Breast epithelium (tissue), 4 donors: Measurements from ENCODE around the gene NTNG1. TPM values are rescaled to one million over a fixed set of nuclear protein-coding genes. Genes with fewer than 3 reads are reported as not detected.
"Not testable (repeated sequence)": the region's sequence is repeated elsewhere in the genome, so short reads cannot be mapped to it uniquely, and the experiment has no call there.

Source experiments
- DNase-seq, 2 donors: peaks; one replicate each; pipeline ENCODE4 v3.0.0-alpha.2; 2019; ENCODE audit warnings: low spot score in 2 of 2
- H3K27ac ChIP-seq, 2 donors: fragments of 200-600 bp; sonication (generic) in 1 of 2; one replicate each; pipeline ENCODE4 v1.5.1; 2016 to 2019; ENCODE audit warnings: mild to moderate bottlenecking in 1 of 2
- H3K27me3 ChIP-seq, 2 donors: fragments of 200-600 bp; sonication (generic) in 1 of 2; one replicate each; pipeline versions ENCODE4 v1.5.1 to v1.6.0; 2017 to 2019; ENCODE audit warnings: control low read depth in 1 of 2, mild to moderate bottlenecking in 1 of 2
- H3K36me3 ChIP-seq: fragments of 200-600 bp; one replicate; pipeline ENCODE4 v1.5.1; 2019
- H3K4me1 ChIP-seq, 2 donors: fragments of 200-600 bp; sonication (generic); one replicate each; pipeline ENCODE4 v1.5.1; 2016 to 2019; ENCODE audit warnings: control low read depth in 1 of 2
- H3K4me3 ChIP-seq, 3 donors: fragments of 200-600 bp; sonication (generic); 1 replicate in 2 of 3; 2 replicates in 1 of 3; pipeline ENCODE4 v1.5.1; 2016 to 2019; ENCODE audit warnings: mild to moderate bottlenecking in 3 of 3, moderate library complexity in 2 of 3
- H3K9me3 ChIP-seq, 2 donors: fragments of 200-600 bp; sonication (generic) in 1 of 2; one replicate each; pipeline ENCODE4 v1.5.1; 2016 to 2019; ENCODE audit warnings: control low read depth in 1 of 2
- CTCF ChIP-seq, 3 donors: fragments of 450-650 bp; IDR thresholded peaks; one replicate each; pipeline ENCODE4 v1.5.1; 2016 to 2017; ENCODE audit warnings: antibody characterized with exemption in 3 of 3, mild to moderate bottlenecking in 3 of 3, moderate library complexity in 3 of 3
- POLR2A ChIP-seq: fragments of 450-650 bp; IDR thresholded peaks from one replicate; pipeline ENCODE4 v1.6.1; 2016; ENCODE audit warnings: antibody characterized with exemption, mild to moderate bottlenecking, moderate library complexity
- POLR2AphosphoS5 ChIP-seq, 3 donors: sonication (generic); formaldehyde crosslinking; IDR thresholded peaks; one replicate each; pipeline ENCODE4 v1.6.1; 2017; ENCODE audit warnings: antibody characterized with exemption in 3 of 3
- intact Hi-C: fragments of 100-400 bp; cut with DNase I; formaldehyde crosslinking; loops from one replicate; pipeline ENCODE4 v1.15.1; 2023; ENCODE audit warnings: low total_unique reads
- total RNA-seq, 3 donors: library from RNA; depleted of rRNA; stranded (reverse); fragments of >200 nt; gene quantifications; one replicate each; pipeline ENCODE4 v1.1.0, GENCODE V29; 2016

Gene NTNG1
- total RNA-seq, 3 donors from 2014 or later: 0.32 to 5.7 (median 0.98) TPM

DNA sequence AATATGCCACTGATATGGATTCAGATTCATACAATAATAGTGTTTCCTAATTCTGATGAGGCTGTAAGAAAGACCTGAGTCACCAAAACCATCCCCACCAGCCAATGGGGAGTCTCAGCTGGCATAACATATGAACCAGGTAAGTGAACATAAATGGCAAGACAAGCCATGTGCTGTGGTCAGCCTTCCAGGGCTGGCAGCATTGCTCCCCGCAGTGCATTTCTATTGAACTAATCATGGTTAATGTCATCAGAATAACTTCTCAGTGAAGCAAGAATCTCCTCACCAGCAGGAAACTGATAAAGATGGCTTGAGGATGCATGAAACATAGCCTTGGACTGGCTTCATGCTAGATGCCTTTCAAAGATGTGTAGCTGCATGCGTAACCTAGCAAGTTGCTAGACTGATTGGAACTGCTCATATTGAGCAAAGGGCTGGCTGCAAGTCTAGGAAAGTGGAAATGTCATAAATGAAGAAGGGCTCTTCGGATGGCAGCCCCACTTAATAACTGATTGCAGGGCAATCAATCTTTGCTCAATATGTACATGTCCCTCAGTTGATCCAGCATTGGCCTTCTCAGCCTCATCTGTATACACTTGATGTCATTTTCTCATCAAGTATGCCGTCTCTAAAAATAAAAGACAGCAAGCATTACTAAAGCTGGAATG is 88.0 kb downstream of the NTNG1 start:
- Histone ChIP-seq H3K36me3 (no peaks in the 10 kb centered on the region), H3K4me1 (no peaks in the 10 kb centered on the region), H3K27ac (no peak overlapping the region), H3K4me3 (no peak overlapping the region), H3K9me3 (no peaks in the 10 kb centered on the region), H3K27me3 (no peaks in the 10 kb centered on the region)
- intact Hi-C loops: no loop called here
- TF ChIP-seq POLR2A (no peak), POLR2AphosphoS5 (IDR thresholded peaks at IDR 0.05) (no peak), CTCF (IDR thresholded peaks at IDR 0.05) (no peak)
- no peak for DNase-seq

DNA sequence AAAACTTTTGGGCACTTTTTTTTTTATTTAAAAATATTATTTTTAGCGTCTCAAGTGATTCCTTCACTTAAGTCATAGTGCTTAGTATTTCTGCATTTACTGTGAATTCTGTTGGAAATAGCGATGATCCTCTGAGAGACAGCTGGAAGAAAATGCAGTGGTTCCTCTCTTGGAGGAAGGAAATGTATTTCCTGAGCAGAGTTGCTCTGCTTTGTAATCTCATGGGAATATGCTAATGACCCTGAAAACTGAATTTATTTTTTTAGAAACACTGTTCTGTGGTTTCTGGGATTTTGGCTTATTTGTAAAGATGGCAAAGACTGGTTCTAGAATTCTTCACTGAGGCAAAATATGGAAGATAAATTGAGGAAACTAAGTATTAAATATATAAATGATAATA is 88.9 kb downstream of the NTNG1 start:
- intact Hi-C loops: no loop called here
- Histone ChIP-seq H3K4me3 (no peak overlapping the region), H3K36me3 (no peaks in the 10 kb centered on the region), H3K27ac (no peak overlapping the region), H3K9me3 (no peaks in the 10 kb centered on the region), H3K4me1 (no peaks in the 10 kb centered on the region), H3K27me3 (no peaks in the 10 kb centered on the region)
- TF ChIP-seq POLR2AphosphoS5 (IDR thresholded peaks at IDR 0.05): no peak
- no peak for DNase-seq

GRCh38 chr1:107230121-107230520 is 89.3 kb downstream of the NTNG1 start:
- Histone ChIP-seq H3K36me3 (no peaks in the 10 kb centered on the region), H3K4me3 (no peak overlapping the region), H3K27ac (no peak overlapping the region), H3K9me3 (no peaks in the 10 kb centered on the region), H3K4me1 (no peaks in the 10 kb centered on the region), H3K27me3 (no peaks in the 10 kb centered on the region)
- intact Hi-C loops: no loop called here
- no peak for DNase-seq
- TF ChIP-seq CTCF (IDR thresholded peaks at IDR 0.05): no peak
- no peak for TF ChIP-seq POLR2A
- no peak for TF ChIP-seq POLR2AphosphoS5 (IDR thresholded peaks at IDR 0.05)

DNA sequence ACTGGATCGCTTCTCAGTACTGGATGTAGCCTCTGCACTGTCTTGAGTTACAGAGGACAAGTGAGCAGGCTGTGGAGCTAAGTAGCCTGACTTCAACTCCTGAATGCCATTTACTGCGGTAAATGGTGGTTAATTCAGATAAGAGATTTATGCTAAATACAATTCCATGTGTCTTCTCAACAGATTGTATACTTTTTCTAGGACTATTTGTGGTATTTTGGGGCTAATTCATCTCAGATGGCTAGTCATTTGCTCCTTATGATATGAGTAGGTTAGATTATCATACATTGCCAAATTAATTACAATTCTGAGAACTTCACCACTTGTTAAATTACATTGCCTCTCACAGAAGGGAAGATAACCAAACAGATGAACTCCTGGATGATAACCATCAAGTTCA is 90.5 kb downstream of the NTNG1 start:
- intact Hi-C loops: no loop called here

GRCh38 chr1:107232426-107232825 is 91.6 kb downstream of the NTNG1 start:
- H3K27ac ChIP-seq: no peak overlapping the region
- no peak for DNase-seq
- no peak overlapping the region for H3K4me3 ChIP-seq
- TF ChIP-seq POLR2A (no peak), POLR2AphosphoS5 (IDR thresholded peaks at IDR 0.05) (no peak), CTCF (IDR thresholded peaks at IDR 0.05) (no peak)
- H3K4me1 ChIP-seq: no peaks in the 10 kb centered on the region
- H3K36me3 ChIP-seq: no peaks in the 10 kb centered on the region
- H3K27me3 ChIP-seq: no peaks in the 10 kb centered on the region
- H3K9me3 ChIP-seq: peaks cover 11 to 19% of the 10 kb centered on the region in 2 donors
- intact Hi-C loops: no loop called here

More for the DNA sequence above, 90.5 kb downstream of the NTNG1 start:
- Histone ChIP-seq H3K4me3 (no peak overlapping the region), H3K9me3 (peaks cover 0 to 7% of the 10 kb centered on the region in 2 donors), H3K27me3 (no peaks in the 10 kb centered on the region), H3K4me1 (no peaks in the 10 kb centered on the region), H3K36me3 (no peaks in the 10 kb centered on the region), H3K27ac (no peak overlapping the region)
- TF ChIP-seq POLR2AphosphoS5 (IDR thresholded peaks at IDR 0.05): no peak
- no peak for TF ChIP-seq CTCF (IDR thresholded peaks at IDR 0.05)
- TF ChIP-seq POLR2A: no peak
- DNase-seq: no peak

GRCh38 chr1:107236760-107237159 is 95.9 kb downstream of the NTNG1 start:
- intact Hi-C loops, H3K27me3 ChIP-seq, H3K27ac ChIP-seq, H3K36me3 ChIP-seq, H3K4me3 ChIP-seq, H3K4me1 ChIP-seq, DNase-seq: not testable (repeated sequence)
- peaks cover 15 to 23% of the 10 kb centered on the region in 2 donors for H3K9me3 ChIP-seq
